Gastrocnemius medialis (tissue), 4 donors: ENCODE data around the gene RAPGEF1. TPM values are rescaled to one million over a fixed set of nuclear protein-coding genes. Genes with fewer than 3 reads are reported as not detected.

Source experiments
- ATAC-seq, 2 donors: fragments of 150-250 bp; one replicate each; pipeline ENCODE4 v1.9.1; 2016
- DNase-seq, 2 donors: peaks; one replicate each; pipeline ENCODE4 v3.0.0-alpha.2; 2019
- H3K27ac ChIP-seq, 4 donors: fragments of 200-600 bp; sonication (generic); 1 replicate in 1 of 4; 2 replicates in 3 of 4; pipeline ENCODE4 v1.5.1; 2016 to 2018; ENCODE audit warnings: mild to moderate bottlenecking in 2 of 4, moderate library complexity in 1 of 4
- H3K27me3 ChIP-seq, 3 donors: fragments of 200-600 bp; sonication (generic) in 2 of 3; 1 replicate in 1 of 3; 2 replicates in 2 of 3; pipeline versions ENCODE4 v1.5.1 to v1.6.0; 2016 to 2019; ENCODE audit warnings: mild to moderate bottlenecking in 1 of 3, moderate library complexity in 1 of 3
- H3K36me3 ChIP-seq, 2 donors: fragments of 200-600 bp; sonication (generic) in 1 of 2; one replicate each; pipeline ENCODE4 v1.5.1; 2017 to 2018
- H3K4me1 ChIP-seq, 2 donors: fragments of 200-600 bp; sonication (generic) in 1 of 2; one replicate each; pipeline ENCODE4 v1.5.1; 2016 to 2017; ENCODE audit warnings: mild to moderate bottlenecking in 2 of 2
- H3K4me3 ChIP-seq, 4 donors: fragments of 200-600 bp; sonication (generic) in 3 of 4; 1 replicate in 1 of 4; 2 replicates in 3 of 4; pipeline ENCODE4 v1.5.1; 2016 to 2019; ENCODE audit warnings: mild to moderate bottlenecking in 2 of 4
- H3K9me3 ChIP-seq, 3 donors: fragments of 200-600 bp; sonication (generic) in 2 of 3; 1 replicate in 1 of 3; 2 replicates in 2 of 3; pipeline ENCODE4 v1.5.1; 2016 to 2019
- CTCF ChIP-seq, 5 experiments: fragments of 450-650 bp in 3 of 5; fragments of 200-600 bp in 2 of 5; sonication (generic) in 2 of 5; IDR thresholded peaks in 4 of 5; conservative IDR thresholded peaks in 1 of 5; 1 replicate in 4 of 5; 2 replicates in 1 of 5; pipeline ENCODE4 v1.5.1; 2016 to 2019; ENCODE audit warnings: antibody characterized with exemption in 5 of 5, mild to moderate bottlenecking in 3 of 5, moderate library complexity in 3 of 5
- POLR2A ChIP-seq, 2 donors: fragments of 450-650 bp; IDR thresholded peaks; one replicate each; pipeline ENCODE4 v1.6.1; 2017; ENCODE audit warnings: antibody characterized with exemption in 2 of 2, mild to moderate bottlenecking in 2 of 2, moderate library complexity in 2 of 2
- in situ Hi-C, 4 donors: fragments of 200-750 bp; cut with MboI; loops; one replicate each; pipeline versions ENCODE4 v1.15.0 to v1.8.0; 2017; ENCODE audit warnings: low sequenced_read_pairs in 4 of 4
- intact Hi-C: fragments of 100-400 bp; cut with DNase I; formaldehyde crosslinking; loops from one replicate; pipeline ENCODE4 v1.15.1; 2023; ENCODE audit warnings: low total_unique reads
- total RNA-seq, 4 donors: library from RNA; depleted of rRNA; stranded (reverse); fragments of >200 nt; gene quantifications; one replicate each; pipeline versions ENCODE4 v1.1.0 to v1.2.3, GENCODE V29; 2016

The RAPGEF1 gene
- total RNA-seq, 4 donors from 2014 or later = 123 to 296 (median 217) TPM

- ATAC-seq (no peak), DNase-seq (no peak)
- intact Hi-C loops (no loop called here), in situ Hi-C loops (no loop called here)
- H3K4me1 ChIP-seq = peaks cover 31 to 39% of the 10 kb centered on the region in 2 donors
- peaks cover 0 to 47% of the 10 kb centered on the region in 2 donors for H3K36me3 ChIP-seq
- H3K4me3 ChIP-seq = no peak overlapping the region
- no peaks in the 10 kb centered on the region for H3K9me3 ChIP-seq
- H3K27me3 ChIP-seq = no peaks in the 10 kb centered on the region
- TF ChIP-seq POLR2A (IDR thresholded peaks at IDR 0.05) (no peak), CTCF (IDR thresholded peaks at IDR 0.05 in 4 of 5, conservative IDR thresholded peaks at IDR 0.05 in 1 of 5) (no peak)
- no peak overlapping the region for H3K27ac ChIP-seq
Measured at GRCh38 chr9:131605770-131606590, 133.9 kb downstream of the RAPGEF1 start.

- Histone ChIP-seq H3K9me3 (no peaks in the 10 kb centered on the region), H3K4me1 (peaks cover 17 to 18% of the 10 kb centered on the region in 2 donors), H3K36me3 (peaks cover 0 to 64% of the 10 kb centered on the region in 2 donors), H3K27me3 (no peaks in the 10 kb centered on the region), H3K27ac (no peak overlapping the region), H3K4me3 (no peak overlapping the region)
- no peak for TF ChIP-seq POLR2A (IDR thresholded peaks at IDR 0.05)
- no peak for TF ChIP-seq CTCF (IDR thresholded peaks at IDR 0.05 in 4 of 5, conservative IDR thresholded peaks at IDR 0.05 in 1 of 5)
- in situ Hi-C loops = no loop called here
- intact Hi-C loops = no loop called here
- ATAC-seq = no peak
- no peak for DNase-seq
Measured at GRCh38 chr9:131603711-131604439, 136.0 kb downstream of the RAPGEF1 start.

- in situ Hi-C loops = no loop called here
- no peak overlapping the region for H3K27ac ChIP-seq
- peaks cover 11 to 12% of the 10 kb centered on the region in 2 donors for H3K4me1 ChIP-seq
- ATAC-seq (no peak), DNase-seq (no peak)
- H3K36me3 ChIP-seq = peaks cover 0 to 71% of the 10 kb centered on the region in 2 donors
- TF ChIP-seq CTCF (IDR thresholded peaks at IDR 0.05 in 4 of 5, conservative IDR thresholded peaks at IDR 0.05 in 1 of 5) (no peak), POLR2A (IDR thresholded peaks at IDR 0.05) (no peak)
- intact Hi-C loops = no loop called here
- H3K9me3 ChIP-seq = no peaks in the 10 kb centered on the region
- no peaks in the 10 kb centered on the region for H3K27me3 ChIP-seq
- no peak overlapping the region for H3K4me3 ChIP-seq
Measured at GRCh38 chr9:131603199-131603598, 136.7 kb downstream of the RAPGEF1 start.

- no peak overlapping the region for H3K4me3 ChIP-seq
- H3K9me3 ChIP-seq = no peaks in the 10 kb centered on the region
- in situ Hi-C loops (no loop called here), intact Hi-C loops (no loop called here)
- TF ChIP-seq POLR2A (IDR thresholded peaks at IDR 0.05) (no peak), CTCF (IDR thresholded peaks at IDR 0.05 in 4 of 5, conservative IDR thresholded peaks at IDR 0.05 in 1 of 5) (no peak)
- no peak overlapping the region for H3K27ac ChIP-seq
- no peak for ATAC-seq
- DNase-seq = no peak
- no peaks in the 10 kb centered on the region for H3K27me3 ChIP-seq
- no peaks in the 10 kb centered on the region for H3K4me1 ChIP-seq
- H3K36me3 ChIP-seq = peaks cover 0 to 85% of the 10 kb centered on the region in 2 donors
Measured at GRCh38 chr9:131601683-131602181, 138.1 kb downstream of the RAPGEF1 start.
